HepG2 (cell line): ENCODE data around the gene CKLF. TPM values are rescaled to one million over a fixed set of nuclear protein-coding genes. Genes with fewer than 3 reads are reported as not detected.
A peak's percentile ranks its signal among the peaks of the same experiment; 100 is the strongest.

Source experiments
- AFF4 ChIP-seq: sonication (generic); formaldehyde crosslinking; IDR thresholded peaks from 2 replicates; pipeline ENCODE4 v1.4.0; 2020; ENCODE audit warnings: missing genetic modification reagents
- CAMTA2 ChIP-seq: sonication (generic); formaldehyde crosslinking; IDR thresholded peaks from 2 replicates; pipeline ENCODE4 v1.4.0; 2020; ENCODE audit warnings: mild to moderate bottlenecking, missing genetic modification reagents, borderline replicate concordance
- PBX2 ChIP-seq: IDR thresholded peaks from 2 replicates; pipeline ENCODE4 v1.6.1; 2016; ENCODE audit warnings: control low read depth
- POGZ ChIP-seq: sonication (generic); formaldehyde crosslinking; IDR thresholded peaks from 2 replicates; pipeline ENCODE4 v1.4.0; 2020; ENCODE audit warnings: mild to moderate bottlenecking, missing genetic modification reagents
- SIX4 ChIP-seq: sonication (generic); formaldehyde crosslinking; IDR thresholded peaks from 2 replicates; pipeline ENCODE4 v1.4.0; 2020; ENCODE audit warnings: missing genetic modification reagents
- SP5 ChIP-seq: IDR thresholded peaks from 2 replicates; pipeline ENCODE4 v1.6.1; 2016; ENCODE audit warnings: low read depth, borderline replicate concordance
- UBTF ChIP-seq: sonication (generic); formaldehyde crosslinking; IDR thresholded peaks from 2 replicates; pipeline ENCODE4 v1.4.0; 2020; ENCODE audit warnings: mild to moderate bottlenecking, missing genetic modification reagents
- ZC3H4 ChIP-seq: sonication (generic); formaldehyde crosslinking; IDR thresholded peaks from 2 replicates; pipeline ENCODE4 v1.4.0; 2020; ENCODE audit warnings: missing genetic modification reagents, borderline replicate concordance
- ZMYM3 ChIP-seq: sonication (generic); formaldehyde crosslinking; IDR thresholded peaks from 2 replicates; pipeline ENCODE4 v1.5.1; 2020; ENCODE audit warnings: mild to moderate bottlenecking, missing genetic modification reagents
- ZNF407 ChIP-seq: sonication (generic); formaldehyde crosslinking; IDR thresholded peaks from one replicate; pipeline ENCODE4 v1.5.1; 2020; ENCODE audit warnings: mild to moderate bottlenecking, missing genetic modification reagents; ENCODE audit errors: not compliant biosample characterization
- ZNF510 ChIP-seq: sonication (generic); formaldehyde crosslinking; IDR thresholded peaks from 2 replicates; pipeline ENCODE4 v1.4.0; 2020; ENCODE audit warnings: low read depth, mild to moderate bottlenecking, missing genetic modification reagents
- ZNF564 ChIP-seq: sonication (generic); formaldehyde crosslinking; IDR thresholded peaks from 2 replicates; pipeline ENCODE4 v1.8.1; 2023; ENCODE audit warnings: mild to moderate bottlenecking, missing genetic modification reagents
- polyA plus RNA-seq, 8 experiments: library from polyadenylated mRNA; depleted of rRNA in 3 of 8; stranded (reverse) in 7 of 8; unstranded in 1 of 8; fragments of >200 nt; fragmentation: Illumina TruSeq in 4 of 8; extraction: Trizol in 4 of 8; gene quantifications; 2 replicates each; pipeline versions ENCODE4 v1.2.1 to v1.2.3, GENCODE V29; 2011 to 2016; ENCODE audit warnings: low read depth in 4 of 8, missing spikeins in 1 of 8, mixed read lengths in 1 of 8; ENCODE audit not compliant: insufficient read depth in 1 of 8
- total RNA-seq, 5 experiments: library from RNA; depleted of rRNA; stranded (reverse); fragments of >200 nt; fragmentation: Illumina TruSeq; extraction: Trizol; gene quantifications; 2 replicates each; pipeline ENCODE4 v1.2.3, GENCODE V29; 2016; ENCODE audit warnings: low read depth in 1 of 5

The CKLF gene
- total and polyA plus RNA-seq, 2 of the 13 experiments (the other 11 are each of a cell fraction or from before 2014, with no cell fraction given), result 120 to 167 TPM

- no peak for TF ChIP-seq AFF4 (CRISPR knock-in tag)
- peak; percentile 99 for TF ChIP-seq ZNF407 (CRISPR knock-in tag)
- peak; percentile 80; the same call in 1 of the 2 replicates for TF ChIP-seq SIX4
- TF ChIP-seq PBX2 (CRISPR knock-in tag), result no peak
- TF ChIP-seq SP5 (CRISPR knock-in tag), result peak; percentile 73; the same call in 1 of the 2 replicates
- TF ChIP-seq POGZ (CRISPR knock-in tag), result no peak; the same call in 1 of the 2 replicates
- TF ChIP-seq ZNF564 (CRISPR knock-in tag), result peak; percentile 97
- peak; percentile 99; the same call in 1 of the 2 replicates for TF ChIP-seq ZNF510 (CRISPR knock-in tag)
- peak; percentile 84 for TF ChIP-seq UBTF (CRISPR knock-in tag)
- peak; percentile 88 for TF ChIP-seq ZMYM3
- TF ChIP-seq ZC3H4 (CRISPR knock-in tag), result peak; percentile 23; the same call in 1 of the 2 replicates
- peak; percentile 89 for TF ChIP-seq CAMTA2 (CRISPR knock-in tag)
Measured at GRCh38 chr16:66552286-66553177, at the start of gene CKLF (continued).
